Adrenal gland (tissue), 5 donors: ENCODE measurements around the gene CACNA1A.

ENCODE experiments used
- POLR2A ChIP-seq, 2 donors: fragments of 450-650 bp; IDR thresholded peaks; one replicate each; pipeline ENCODE4 v1.6.1; 2017; ENCODE audit warnings: antibody characterized with exemption in 2 of 2, mild to moderate bottlenecking in 2 of 2, moderate library complexity in 1 of 2
- TF ChIP-seq, protein P1 (sequence below), 6 experiments: fragments of 450-650 bp in 4 of 6; fragments of 200-600 bp in 2 of 6; sonication (generic) in 1 of 6; IDR thresholded peaks; 1 replicate in 5 of 6; 2 replicates in 1 of 6; pipeline versions ENCODE4 v1.5.1 to v1.8.0; 2016 to 2021; ENCODE audit warnings: antibody characterized with exemption in 6 of 6, mild to moderate bottlenecking in 2 of 6, moderate library complexity in 1 of 6
- donor health status: DM: no; HTN: no; CAD: no.

DNA sequence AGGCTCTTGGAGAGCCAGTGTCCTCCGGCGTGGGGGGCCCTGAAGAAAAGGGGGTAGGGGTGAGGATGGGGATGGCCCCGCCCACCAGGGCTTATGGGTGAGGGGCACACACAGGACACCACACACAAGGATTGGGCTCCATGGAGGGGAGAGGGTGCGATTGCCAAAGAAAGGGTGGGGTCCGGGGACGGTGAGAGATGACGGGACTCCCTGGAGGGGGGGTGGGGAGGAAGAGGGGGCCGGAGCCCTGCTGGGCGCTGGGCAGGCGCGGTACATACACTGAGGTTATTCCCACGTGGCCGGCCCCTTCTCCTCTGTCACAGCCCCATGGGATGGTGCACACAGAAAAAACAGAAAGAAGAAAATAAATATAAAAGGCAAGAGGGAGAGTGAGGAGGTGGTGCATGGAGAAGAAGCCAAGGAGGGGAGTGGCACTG lies 295.9 kb downstream of the CACNA1A start:
- TF ChIP-seq, protein P1, sequence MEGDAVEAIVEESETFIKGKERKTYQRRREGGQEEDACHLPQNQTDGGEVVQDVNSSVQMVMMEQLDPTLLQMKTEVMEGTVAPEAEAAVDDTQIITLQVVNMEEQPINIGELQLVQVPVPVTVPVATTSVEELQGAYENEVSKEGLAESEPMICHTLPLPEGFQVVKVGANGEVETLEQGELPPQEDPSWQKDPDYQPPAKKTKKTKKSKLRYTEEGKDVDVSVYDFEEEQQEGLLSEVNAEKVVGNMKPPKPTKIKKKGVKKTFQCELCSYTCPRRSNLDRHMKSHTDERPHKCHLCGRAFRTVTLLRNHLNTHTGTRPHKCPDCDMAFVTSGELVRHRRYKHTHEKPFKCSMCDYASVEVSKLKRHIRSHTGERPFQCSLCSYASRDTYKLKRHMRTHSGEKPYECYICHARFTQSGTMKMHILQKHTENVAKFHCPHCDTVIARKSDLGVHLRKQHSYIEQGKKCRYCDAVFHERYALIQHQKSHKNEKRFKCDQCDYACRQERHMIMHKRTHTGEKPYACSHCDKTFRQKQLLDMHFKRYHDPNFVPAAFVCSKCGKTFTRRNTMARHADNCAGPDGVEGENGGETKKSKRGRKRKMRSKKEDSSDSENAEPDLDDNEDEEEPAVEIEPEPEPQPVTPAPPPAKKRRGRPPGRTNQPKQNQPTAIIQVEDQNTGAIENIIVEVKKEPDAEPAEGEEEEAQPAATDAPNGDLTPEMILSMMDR (IDR thresholded peaks at IDR 0.05) = no peak
- TF ChIP-seq POLR2A (IDR thresholded peaks at IDR 0.05) = no peak
